IPS-20b (cell line): ENCODE results near the gene RNF5.
A peak's percentile ranks its signal among the peaks of the same experiment; 100 is the strongest.
"Not testable (repeated sequence)": the region's sequence is repeated elsewhere in the genome, so short reads cannot be mapped to it uniquely, and the experiment has no call there.

Source experiments
- H3K27ac ChIP-seq: one replicate; pipeline ENCODE4 v1.5.1; 2013; ENCODE audit warnings: low read length
- H3K27me3 ChIP-seq: 2 replicates; pipeline ENCODE4 v1.6.1; 2013; ENCODE audit warnings: mild to moderate bottlenecking, low read length, inconsistent platforms; ENCODE audit not compliant: insufficient read depth
- H3K36me3 ChIP-seq: 2 replicates; pipeline ENCODE4 v1.6.1; 2013; ENCODE audit warnings: low read depth, mild to moderate bottlenecking, inconsistent platforms, low read length, moderate library complexity; ENCODE audit not compliant: insufficient read depth
- H3K4me1 ChIP-seq: 2 replicates; pipeline ENCODE4 v1.6.1; 2013; ENCODE audit warnings: mild to moderate bottlenecking, control low read depth, inconsistent platforms, low read length, moderate library complexity; ENCODE audit not compliant: insufficient read depth
- H3K4me3 ChIP-seq: 2 replicates; pipeline ENCODE4 v1.5.1; 2013; ENCODE audit warnings: mild to moderate bottlenecking, low read length, inconsistent platforms
- H3K9ac ChIP-seq: 2 replicates; pipeline ENCODE4 v1.6.1; 2013; ENCODE audit warnings: low read depth, mild to moderate bottlenecking, inconsistent platforms, low read length, moderate library complexity
- H3K9me3 ChIP-seq: 2 replicates; pipeline ENCODE4 v1.6.1; 2013; ENCODE audit warnings: mild to moderate bottlenecking, low read depth, low read length, inconsistent platforms; ENCODE audit not compliant: insufficient read depth

Gene RNF5

DNA sequence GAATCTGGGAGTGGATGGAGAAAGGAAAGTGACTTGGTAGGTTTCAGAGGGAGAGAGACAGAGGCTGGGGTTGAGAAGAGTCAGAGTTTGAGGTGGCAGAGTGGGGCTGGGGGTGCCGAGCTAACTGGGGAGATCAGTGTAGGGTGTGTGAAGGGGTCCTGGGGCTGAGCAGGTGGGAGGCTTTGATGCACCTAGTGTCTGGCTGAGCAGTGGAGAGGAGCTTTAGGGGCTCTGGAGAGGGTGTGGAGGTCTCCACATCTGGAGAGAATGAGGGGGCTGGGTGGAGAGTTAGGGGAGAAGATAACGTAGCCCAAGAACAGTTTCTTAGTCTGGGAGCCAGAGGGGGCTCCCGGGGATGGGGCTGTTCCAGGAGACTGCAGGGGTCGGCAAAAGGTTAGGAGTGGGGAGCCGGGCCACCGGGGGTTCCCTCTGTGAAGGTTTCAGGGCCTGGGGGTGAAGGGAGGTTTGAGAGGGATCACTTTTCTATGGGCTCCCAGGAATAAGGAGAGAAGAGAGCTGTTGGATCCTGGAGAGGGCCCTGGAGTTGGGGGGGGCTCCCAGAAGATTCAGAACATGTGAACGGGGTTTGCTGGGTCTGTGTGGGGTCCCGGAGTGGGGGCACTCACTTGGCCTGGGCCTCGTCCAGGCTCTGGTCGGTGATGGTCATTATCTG, 11.0 kb downstream of the RNF5 start:
- Histone ChIP-seq H3K4me3 (peak overlapping the region; percentile 79), H3K27ac (peak overlapping the region; percentile 83), H3K4me1 (peaks cover 16% of the 10 kb centered on the region; the same call in 1 of the 2 replicates), H3K27me3 (no peaks in the 10 kb centered on the region), H3K36me3 (peaks cover 22% of the 10 kb centered on the region), H3K9me3 (no peaks in the 10 kb centered on the region), H3K9ac (peak overlapping the region; percentile 87)

DNA sequence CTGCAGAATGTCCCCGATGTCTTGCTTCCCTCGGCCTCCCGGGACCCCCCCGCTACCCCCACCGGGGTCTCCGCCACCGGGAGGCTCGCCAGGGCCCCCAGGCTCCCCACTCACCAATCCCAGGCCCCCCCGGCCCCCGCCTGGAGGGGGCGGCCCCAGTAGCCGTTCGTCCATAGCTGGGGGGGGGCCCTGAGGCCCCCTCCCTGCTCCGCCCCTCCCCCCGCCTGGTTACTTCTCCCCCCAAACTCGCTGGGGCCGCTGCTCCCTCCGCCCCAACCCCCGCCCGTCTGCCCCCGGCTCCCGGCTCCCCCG, 11.5 kb downstream of the RNF5 start:
- Histone ChIP-seq H3K27ac (peak overlapping the region; percentile 83), H3K4me1 (peaks cover 18% of the 10 kb centered on the region; the same call in 1 of the 2 replicates), H3K9me3 (no peaks in the 10 kb centered on the region), H3K36me3 (peaks cover 22% of the 10 kb centered on the region), H3K9ac (peak overlapping the region; percentile 87; the same call in 1 of the 2 replicates), H3K27me3 (no peaks in the 10 kb centered on the region), H3K4me3 (peak overlapping the region; percentile 79)

DNA sequence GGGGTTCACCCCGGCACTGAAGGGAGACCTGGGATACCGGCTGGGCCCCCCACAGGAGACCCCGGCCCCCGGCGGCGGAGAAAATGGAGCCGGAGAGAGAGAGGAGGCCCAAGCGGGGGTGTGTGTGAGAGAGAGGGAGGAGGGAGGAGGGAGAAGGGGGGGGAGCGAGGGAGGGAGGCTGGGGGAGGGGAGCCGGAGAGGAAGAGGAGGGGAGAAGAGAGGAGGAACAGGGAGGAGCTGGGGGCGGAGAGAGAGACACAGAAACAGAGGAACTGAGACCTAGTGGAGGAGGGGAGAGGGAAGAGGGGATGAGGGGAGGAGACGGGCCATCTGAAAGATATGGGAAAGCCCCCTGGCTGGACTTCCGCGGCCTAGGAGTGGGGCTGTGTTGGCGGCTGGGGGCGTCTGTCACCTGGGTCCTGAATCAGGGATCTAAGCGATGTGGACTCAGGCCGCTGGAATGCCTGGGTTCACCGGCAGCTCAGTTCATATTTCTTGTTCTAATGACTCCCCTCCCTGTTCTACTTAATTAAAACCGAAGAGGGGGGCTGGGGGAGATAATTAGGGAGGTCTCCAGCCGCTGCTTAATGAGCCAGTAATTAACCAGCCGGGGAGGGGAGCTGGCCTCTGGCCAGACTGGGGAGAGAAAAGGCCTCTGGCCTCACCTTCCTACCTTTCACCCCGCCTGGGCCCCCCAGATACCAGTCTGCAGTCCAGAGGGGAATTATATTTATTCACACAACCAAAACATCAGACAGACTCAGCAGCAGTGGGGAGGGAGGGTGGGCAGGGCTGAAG, 12.0 kb downstream of the RNF5 start, which contains the start of gene PBX2:
TSS of gene PBX2 (minus strand) at position 149 of the 798 bp plus-strand sequence. CDS start 287 bp downstream, outside the sequence.
- H3K36me3 ChIP-seq, result peaks cover 22% of the 10 kb centered on the region
- no peaks in the 10 kb centered on the region for H3K27me3 ChIP-seq
- peak within 1 kb of the TSS; percentile 87 for H3K9ac ChIP-seq
- peaks cover 23% of the 10 kb centered on the region; the same call in 1 of the 2 replicates for H3K4me1 ChIP-seq
- no peaks in the 10 kb centered on the region for H3K9me3 ChIP-seq
- H3K4me3 ChIP-seq, result peak within 1 kb of the TSS; percentile 79
- H3K27ac ChIP-seq, result peak within 1 kb of the TSS; percentile 90

DNA sequence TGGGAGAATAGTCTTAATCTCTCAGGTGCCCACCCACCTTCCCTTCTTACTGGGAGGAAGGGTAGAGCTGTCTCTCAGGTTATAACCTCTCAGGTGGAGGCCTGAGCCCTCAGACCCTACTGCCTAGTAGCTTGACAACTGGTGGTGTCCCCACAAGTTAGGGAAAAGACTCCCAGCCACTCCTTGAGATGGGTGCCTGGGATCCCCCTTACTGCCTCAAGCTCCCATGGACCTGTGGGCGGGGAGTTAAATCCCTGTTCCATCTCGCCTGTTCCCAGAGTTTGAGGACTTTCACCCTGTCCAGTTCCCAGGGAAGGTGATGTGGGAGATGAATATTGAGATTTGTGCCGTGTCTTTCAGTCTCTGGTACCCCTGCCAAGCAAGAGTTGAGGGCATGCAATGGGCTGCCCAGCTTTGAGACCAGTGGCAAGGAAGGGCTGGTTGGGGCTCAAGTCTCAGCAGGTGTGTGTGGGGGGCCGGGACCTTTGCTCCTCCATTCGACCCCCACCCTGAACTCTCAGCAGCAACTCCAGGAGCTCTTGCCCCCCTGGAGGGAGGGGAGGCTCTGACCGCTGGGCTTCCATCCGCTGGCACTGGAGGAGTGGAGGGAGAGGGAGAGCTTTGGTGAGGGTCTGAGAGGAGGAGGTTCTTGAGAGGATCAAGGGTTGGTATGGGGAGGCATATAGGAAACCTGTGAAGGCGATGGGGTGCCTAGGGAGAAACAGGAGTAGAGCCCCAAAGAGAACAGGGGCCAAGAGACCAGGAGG, 12.9 kb downstream of the RNF5 start:
- Histone ChIP-seq H3K27ac (peak overlapping the region; percentile 90), H3K4me3 (no peak overlapping the region), H3K36me3 (peaks cover 19% of the 10 kb centered on the region), H3K27me3 (no peaks in the 10 kb centered on the region), H3K9ac (no peak overlapping the region; the same call in 1 of the 2 replicates), H3K4me1 (peaks cover 23% of the 10 kb centered on the region; the same call in 1 of the 2 replicates), H3K9me3 (no peaks in the 10 kb centered on the region)

DNA sequence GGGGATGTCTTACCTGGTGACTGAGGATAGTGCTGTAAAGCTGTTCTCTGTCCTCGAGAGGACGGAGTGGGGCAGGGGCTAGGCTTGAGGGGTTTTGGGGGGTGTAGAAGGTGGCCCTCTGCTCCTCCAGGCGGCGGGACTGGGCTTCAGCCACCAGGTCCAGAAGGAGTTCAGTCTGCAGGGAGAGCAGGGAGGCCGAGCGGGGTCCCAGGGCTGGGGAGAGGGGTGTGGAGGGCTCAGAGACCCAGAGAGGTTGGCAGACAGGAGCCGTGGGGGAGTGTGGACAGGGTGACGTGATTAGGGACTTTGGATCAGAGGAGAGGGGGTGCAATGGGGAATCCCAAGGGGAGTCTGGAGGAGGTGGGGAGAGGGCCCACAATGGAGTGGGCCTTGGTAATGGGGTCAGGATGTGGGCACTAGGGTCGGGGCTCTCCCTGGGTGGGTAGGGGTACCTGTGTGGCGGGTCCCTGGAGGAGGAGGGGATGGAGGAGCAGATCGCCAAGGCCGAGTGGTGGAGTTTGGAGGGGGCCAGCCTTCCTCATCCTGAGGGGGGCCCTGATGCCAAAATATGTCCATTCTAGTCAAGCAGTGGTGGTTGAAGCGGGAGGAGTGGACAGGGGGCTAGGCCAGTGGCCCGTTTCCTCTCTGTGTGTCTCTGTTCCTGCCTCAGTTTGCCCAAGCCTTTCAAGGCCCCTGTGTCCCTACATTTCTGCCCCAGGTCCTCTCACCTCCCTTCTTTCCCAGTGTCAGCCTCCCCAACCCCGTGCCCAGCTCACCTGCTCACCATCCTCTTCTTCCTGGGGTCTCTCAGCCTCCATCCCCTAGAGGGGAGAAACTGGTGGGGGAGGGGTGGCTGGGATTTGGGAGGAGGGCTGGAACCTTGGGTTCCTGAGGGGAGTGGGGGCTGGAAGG, 13.7 kb downstream of the RNF5 start:
- H3K4me3 ChIP-seq, result no peak overlapping the region
- peaks cover 10% of the 10 kb centered on the region for H3K36me3 ChIP-seq
- no peaks in the 10 kb centered on the region for H3K9me3 ChIP-seq
- no peak overlapping the region; the same call in 1 of the 2 replicates for H3K9ac ChIP-seq
- H3K27ac ChIP-seq, result no peak overlapping the region
- no peaks in the 10 kb centered on the region for H3K27me3 ChIP-seq
- peaks cover 26% of the 10 kb centered on the region; the same call in 1 of the 2 replicates for H3K4me1 ChIP-seq

DNA sequence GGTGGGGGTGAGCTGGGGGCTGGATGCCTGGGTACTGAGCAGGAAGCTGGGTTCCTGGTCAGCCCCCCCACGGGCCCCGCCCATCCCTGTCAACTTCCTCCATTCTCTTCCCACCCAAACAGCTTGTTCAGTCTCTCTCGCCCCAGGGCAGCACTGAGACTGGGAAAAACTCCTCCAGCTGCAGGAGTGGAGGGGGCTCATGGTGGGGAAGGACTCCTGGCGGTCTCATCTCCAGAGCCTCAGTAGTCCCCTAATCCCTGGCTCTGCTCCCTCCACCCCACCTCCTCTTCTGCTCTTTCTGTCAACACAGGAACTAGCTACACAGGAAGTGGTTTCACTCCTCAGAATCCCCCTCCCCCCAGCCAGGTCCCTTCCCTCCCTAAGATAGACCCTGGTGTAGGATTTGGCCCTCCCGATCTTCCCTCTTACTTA, 14.4 kb downstream of the RNF5 start, which contains the start of gene GPSM3:
TSS of gene GPSM3 (minus strand) at position 36 of the 432 bp plus-strand sequence. CDS start 130 bp downstream, outside the sequence.
- no peaks in the 10 kb centered on the region for H3K9me3 ChIP-seq
- H3K4me1 ChIP-seq, result peaks cover 28% of the 10 kb centered on the region; the same call in 1 of the 2 replicates
- peak within 1 kb of the TSS; percentile 10; the same call in 1 of the 2 replicates for H3K4me3 ChIP-seq
- no peak within 1 kb of the TSS for H3K27ac ChIP-seq
- peaks cover 4% of the 10 kb centered on the region for H3K36me3 ChIP-seq
- peak within 1 kb of the TSS; percentile 29; the same call in 1 of the 2 replicates for H3K9ac ChIP-seq
- H3K27me3 ChIP-seq, result no peaks in the 10 kb centered on the region

DNA sequence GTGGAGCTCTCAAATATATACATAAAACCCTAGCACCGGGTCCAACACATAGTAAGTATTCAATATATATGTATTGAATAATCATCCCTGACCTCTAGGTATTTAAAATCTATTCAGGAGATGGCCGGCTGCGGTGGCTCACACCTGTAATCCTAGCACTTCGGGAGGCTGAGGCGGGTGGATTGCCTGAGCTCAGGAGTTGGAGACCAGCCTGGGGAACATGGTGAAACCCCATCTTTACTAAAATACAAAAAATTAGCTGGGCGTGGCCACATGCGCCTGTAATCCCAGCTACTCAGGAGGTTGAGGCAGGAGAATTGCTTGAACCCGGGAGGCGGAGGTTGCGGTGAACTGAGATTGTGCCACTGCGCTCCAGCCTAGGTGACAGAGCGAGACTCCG, 14.9 kb downstream of the RNF5 start:
- H3K4me3 ChIP-seq, result peak overlapping the region; percentile 10; the same call in 1 of the 2 replicates
- not testable (repeated sequence) for H3K27ac ChIP-seq
- peaks cover 28% of the 10 kb centered on the region; the same call in 1 of the 2 replicates for H3K4me1 ChIP-seq

DNA sequence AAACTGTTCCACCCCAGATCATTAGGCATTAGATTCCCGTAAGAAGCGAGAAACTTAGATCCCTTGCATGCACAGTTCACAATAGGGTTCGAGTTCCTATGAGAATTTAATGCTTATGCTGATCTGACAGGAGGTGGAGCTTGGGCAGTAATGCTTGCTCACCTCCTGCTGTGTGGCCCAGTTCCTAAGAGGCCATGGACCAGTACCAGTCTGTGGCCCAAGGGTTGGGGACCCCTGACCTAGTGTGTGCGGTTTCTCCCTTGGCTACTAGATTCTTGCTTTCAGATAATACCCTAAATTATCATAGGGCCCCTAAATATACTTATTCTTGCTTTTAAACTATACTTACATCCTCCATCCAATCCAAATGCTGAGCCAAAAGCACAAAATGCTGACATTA, 16.2 kb downstream of the RNF5 start:
- Histone ChIP-seq H3K36me3 (no peaks in the 10 kb centered on the region), H3K9me3 (no peaks in the 10 kb centered on the region), H3K27ac (no peak overlapping the region), H3K4me3 (peak overlapping the region; percentile 83; the same call in 1 of the 2 replicates), H3K4me1 (peaks cover 24% of the 10 kb centered on the region; the same call in 1 of the 2 replicates), H3K27me3 (no peaks in the 10 kb centered on the region), H3K9ac (peak overlapping the region; percentile 96; the same call in 1 of the 2 replicates)

More for the DNA sequence above, 14.9 kb downstream of the RNF5 start:
- H3K27me3 ChIP-seq, H3K36me3 ChIP-seq, H3K9me3 ChIP-seq: not testable (repeated sequence)
- H3K9ac ChIP-seq, result peak overlapping the region; percentile 29; the same call in 1 of the 2 replicates

DNA sequence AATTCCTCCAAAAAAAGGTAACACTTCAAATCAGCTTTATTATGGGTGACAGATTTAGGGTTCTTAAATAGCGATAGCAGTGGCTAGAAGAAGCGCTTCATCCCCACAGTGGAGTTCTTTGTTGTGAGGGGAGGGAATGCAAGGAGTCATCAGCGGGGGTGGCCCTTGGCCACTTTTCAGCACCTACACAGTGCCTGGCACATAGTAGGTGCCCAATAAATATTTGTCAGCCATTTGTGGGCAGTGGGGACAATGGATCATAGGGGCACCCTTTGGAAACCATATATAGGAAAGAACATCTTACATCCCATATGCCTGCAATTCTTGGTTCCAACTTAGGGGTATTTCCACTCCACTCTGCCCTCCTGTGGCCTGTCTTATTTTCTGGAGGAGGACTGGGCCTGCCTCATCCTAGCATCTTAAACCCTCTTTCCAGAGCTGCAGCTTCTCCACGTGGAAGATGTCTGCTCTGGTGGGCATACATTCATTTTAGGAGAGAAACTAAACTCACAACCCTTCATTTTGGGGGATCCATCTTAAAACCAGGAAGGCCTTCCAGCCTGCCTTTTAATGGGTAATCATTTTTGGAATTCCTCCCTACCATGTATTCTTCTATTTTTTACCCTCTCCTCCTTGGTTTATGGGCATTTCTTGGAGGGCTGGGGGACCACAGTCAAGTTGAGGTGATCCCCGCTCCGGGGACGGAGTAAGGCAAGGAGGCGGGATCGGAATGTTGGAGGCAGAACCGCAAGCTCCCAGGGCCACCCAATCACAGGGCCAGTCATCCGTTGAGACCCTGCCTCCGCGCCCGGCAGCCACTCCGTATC, 16.8 kb downstream of the RNF5 start:
- Histone ChIP-seq H3K4me1 (peaks cover 24% of the 10 kb centered on the region; the same call in 1 of the 2 replicates), H3K9me3 (no peaks in the 10 kb centered on the region), H3K36me3 (no peaks in the 10 kb centered on the region), H3K4me3 (peak overlapping the region; percentile 83), H3K27me3 (no peaks in the 10 kb centered on the region), H3K9ac (peak overlapping the region; percentile 96; the same call in 1 of the 2 replicates), H3K27ac (peak overlapping the region; percentile 95)

DNA sequence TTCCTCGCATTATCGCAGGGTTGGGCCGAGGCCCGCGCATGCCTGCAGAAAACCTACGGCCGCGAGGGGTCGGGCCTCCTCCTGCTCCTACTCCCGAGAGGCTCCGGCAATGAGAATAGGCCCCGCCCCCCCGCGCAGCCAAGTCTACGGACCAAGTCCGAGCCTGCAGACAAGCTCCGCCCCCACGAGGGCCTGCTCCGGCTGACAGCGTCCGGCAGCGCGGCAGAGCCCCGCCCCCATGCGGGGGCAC, 17.4 kb downstream of the RNF5 start:
- H3K27ac ChIP-seq, result no peak overlapping the region
- peaks cover 24% of the 10 kb centered on the region; the same call in 1 of the 2 replicates for H3K4me1 ChIP-seq
- no peaks in the 10 kb centered on the region for H3K27me3 ChIP-seq
- peak overlapping the region; percentile 100; the same call in 1 of the 2 replicates for H3K9ac ChIP-seq
- no peaks in the 10 kb centered on the region for H3K36me3 ChIP-seq
- H3K9me3 ChIP-seq, result no peaks in the 10 kb centered on the region
- H3K4me3 ChIP-seq, result peak overlapping the region; percentile 99; the same call in 1 of the 2 replicates
